Kidney (tissue), 14 donors: ENCODE data around the gene RYK. TPM values are rescaled to one million over a fixed set of nuclear protein-coding genes. Genes with fewer than 3 reads are reported as not detected.

Source experiments
- DNase-seq, 5 donors: peaks; one replicate each; pipeline ENCODE4 v3.0.0-alpha.2; 2013 to 2020
- FAIRE-seq: peaks from 2 replicates; lab custom pipeline; 2012; peaks lifted over from hg19 to GRCh38; lab: Jason Lieb, UNC
- H3K27ac ChIP-seq, 2 donors: one replicate each; pipeline ENCODE4 v1.7.0; 2013; ENCODE audit warnings: low read depth in 2 of 2, low read length in 2 of 2, inconsistent platforms in 1 of 2
- H3K27me3 ChIP-seq: one replicate; pipeline ENCODE4 v1.7.1; 2013; ENCODE audit warnings: low read length, inconsistent platforms; ENCODE audit not compliant: control insufficient read depth, insufficient read depth
- H3K36me3 ChIP-seq, 3 donors: one replicate each; pipeline versions ENCODE4 v1.7.0 to v1.7.1; 2013; ENCODE audit warnings: low read length in 3 of 3, control low read depth in 1 of 3, inconsistent platforms in 1 of 3; ENCODE audit not compliant: insufficient read depth in 3 of 3, control insufficient read depth in 2 of 3
- H3K4me1 ChIP-seq, 3 donors: one replicate each; pipeline versions ENCODE4 v1.7.0 to v1.7.1; 2013; ENCODE audit warnings: low read length in 3 of 3, inconsistent platforms in 1 of 3, low read depth in 1 of 3; ENCODE audit not compliant: control insufficient read depth in 2 of 3, insufficient read depth in 2 of 3
- H3K4me3 ChIP-seq, 3 donors: one replicate each; pipeline versions ENCODE4 v1.7.0 to v1.8.1; 2013; ENCODE audit warnings: low read length in 3 of 3, control low read depth in 1 of 3, inconsistent platforms in 1 of 3
- H3K9ac ChIP-seq, 3 donors: one replicate each; pipeline versions ENCODE4 v1.7.0 to v1.7.1; 2013; ENCODE audit warnings: low read length in 3 of 3, control low read depth in 1 of 3, inconsistent platforms in 1 of 3
- H3K9me3 ChIP-seq, 3 donors: one replicate each; pipeline versions ENCODE4 v1.7.0 to v1.7.1; 2013; ENCODE audit warnings: low read length in 3 of 3, control low read depth in 1 of 3, inconsistent platforms in 1 of 3; ENCODE audit not compliant: control insufficient read depth in 2 of 3, insufficient read depth in 1 of 3
- intact Hi-C: fragments of 100-400 bp; cut with DNase I; formaldehyde crosslinking; loops from one replicate; pipeline ENCODE4 v1.11.1; 2022
- polyA plus RNA-seq: library from polyadenylated mRNA; stranded (reverse); fragments of 350-450 nt; fragmentation: Illumina TruSeq; extraction: RNeasy Lipid Tissue Mini Kit (QIAGEN cat#74804); gene quantifications from one replicate; pipeline ENCODE4 v1.2.3, GENCODE V29; 2014; ENCODE audit warnings: low read depth, low replicate concordance; ENCODE audit not compliant: insufficient read depth
- total RNA-seq: library from RNA; stranded (reverse); fragmentation: NEBNext Ultra II Directional; extraction: Animal tissue kit (Norgen Biotek cat#: 25700); gene quantifications from one replicate; pipeline ENCODE4 v1.2.1, GENCODE V29; 2021
- TF ChIP-seq, protein P1 (sequence below): IDR thresholded peaks from 3 replicates; pipeline ENCODE4 v1.5.1; 2012; ENCODE audit warnings: mild to moderate bottlenecking, moderate library complexity, borderline replicate concordance; ENCODE audit not compliant: insufficient read depth; ENCODE audit errors: extremely low read depth
- donor health status: control.
- donor health status: control.
- donor health status: control.
- donor health status: control.
- donor health status: control.
- donor health status: DM: yes; HTN: yes; CAD: no.
- donor health status: Normal renal cell carcinoma (clear cell type).

The RYK gene
- total and polyA plus RNA-seq, 2 donors from 2014 or later: 32.2 to 50.9 TPM

GRCh38 chr3:134284438-134284837 is 33.8 kb upstream of the RYK start:
- no peak for FAIRE-seq
- intact Hi-C loops: no loop called here
- Histone ChIP-seq H3K9me3 (no peaks in the 10 kb centered on the region), H3K27me3 (no peaks in the 10 kb centered on the region), H3K27ac (no peak overlapping the region), H3K36me3 (no peaks in the 10 kb centered on the region), H3K4me3 (no peak overlapping the region), H3K4me1 (no peaks in the 10 kb centered on the region), H3K9ac (no peak overlapping the region)
- DNase-seq: no peak
- TF ChIP-seq, protein P1, sequence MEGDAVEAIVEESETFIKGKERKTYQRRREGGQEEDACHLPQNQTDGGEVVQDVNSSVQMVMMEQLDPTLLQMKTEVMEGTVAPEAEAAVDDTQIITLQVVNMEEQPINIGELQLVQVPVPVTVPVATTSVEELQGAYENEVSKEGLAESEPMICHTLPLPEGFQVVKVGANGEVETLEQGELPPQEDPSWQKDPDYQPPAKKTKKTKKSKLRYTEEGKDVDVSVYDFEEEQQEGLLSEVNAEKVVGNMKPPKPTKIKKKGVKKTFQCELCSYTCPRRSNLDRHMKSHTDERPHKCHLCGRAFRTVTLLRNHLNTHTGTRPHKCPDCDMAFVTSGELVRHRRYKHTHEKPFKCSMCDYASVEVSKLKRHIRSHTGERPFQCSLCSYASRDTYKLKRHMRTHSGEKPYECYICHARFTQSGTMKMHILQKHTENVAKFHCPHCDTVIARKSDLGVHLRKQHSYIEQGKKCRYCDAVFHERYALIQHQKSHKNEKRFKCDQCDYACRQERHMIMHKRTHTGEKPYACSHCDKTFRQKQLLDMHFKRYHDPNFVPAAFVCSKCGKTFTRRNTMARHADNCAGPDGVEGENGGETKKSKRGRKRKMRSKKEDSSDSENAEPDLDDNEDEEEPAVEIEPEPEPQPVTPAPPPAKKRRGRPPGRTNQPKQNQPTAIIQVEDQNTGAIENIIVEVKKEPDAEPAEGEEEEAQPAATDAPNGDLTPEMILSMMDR: no peak

GRCh38 chr3:134282659-134283047 is 32.0 kb upstream of the RYK start:
- intact Hi-C loops: no loop called here
- Histone ChIP-seq H3K27ac (no peak overlapping the region), H3K9ac (no peak overlapping the region), H3K4me3 (no peak overlapping the region), H3K36me3 (no peaks in the 10 kb centered on the region), H3K9me3 (no peaks in the 10 kb centered on the region), H3K4me1 (no peaks in the 10 kb centered on the region), H3K27me3 (no peaks in the 10 kb centered on the region)
- TF ChIP-seq, protein P1: no peak
- DNase-seq (no peak), FAIRE-seq (no peak)

- no peak overlapping the region for H3K4me3 ChIP-seq
- no peaks in the 10 kb centered on the region for H3K36me3 ChIP-seq
- H3K9ac ChIP-seq: no peak overlapping the region
- DNase-seq: no peak
- H3K9me3 ChIP-seq: no peaks in the 10 kb centered on the region
- intact Hi-C loops: no loop called here
- no peak for FAIRE-seq
- TF ChIP-seq, protein P1: no peak
- H3K27ac ChIP-seq: no peak overlapping the region
- H3K4me1 ChIP-seq: no peaks in the 10 kb centered on the region
- no peaks in the 10 kb centered on the region for H3K27me3 ChIP-seq
Observed at GRCh38 chr3:134281912-134282658, 31.4 kb upstream of the RYK start.
